KOPT-K1 (cell line): ENCODE measurements around the gene MTX1.

Experiments used
- H3K27ac ChIP-seq: fragments of 200-600 bp; sonication (generic); 2 replicates; pipeline ENCODE4 v1.5.1; 2016; ENCODE audit warnings: antibody characterized with exemption, mild to moderate bottlenecking, low read depth, low read length; ENCODE audit not compliant: poor library complexity, severe bottlenecking
- H3K36me3 ChIP-seq: fragments of 200-600 bp; sonication (generic); 2 replicates; pipeline ENCODE4 v1.5.1; 2017; ENCODE audit warnings: antibody characterized with exemption, mild to moderate bottlenecking, low read length, moderate library complexity; ENCODE audit not compliant: insufficient read depth
- H3K9me3 ChIP-seq: fragments of 200-600 bp; sonication (generic); 2 replicates; pipeline ENCODE4 v1.5.1; 2017; ENCODE audit warnings: antibody characterized with exemption, low read length, mild to moderate bottlenecking; ENCODE audit not compliant: insufficient read depth, poor library complexity, severe bottlenecking

Gene MTX1

DNA sequence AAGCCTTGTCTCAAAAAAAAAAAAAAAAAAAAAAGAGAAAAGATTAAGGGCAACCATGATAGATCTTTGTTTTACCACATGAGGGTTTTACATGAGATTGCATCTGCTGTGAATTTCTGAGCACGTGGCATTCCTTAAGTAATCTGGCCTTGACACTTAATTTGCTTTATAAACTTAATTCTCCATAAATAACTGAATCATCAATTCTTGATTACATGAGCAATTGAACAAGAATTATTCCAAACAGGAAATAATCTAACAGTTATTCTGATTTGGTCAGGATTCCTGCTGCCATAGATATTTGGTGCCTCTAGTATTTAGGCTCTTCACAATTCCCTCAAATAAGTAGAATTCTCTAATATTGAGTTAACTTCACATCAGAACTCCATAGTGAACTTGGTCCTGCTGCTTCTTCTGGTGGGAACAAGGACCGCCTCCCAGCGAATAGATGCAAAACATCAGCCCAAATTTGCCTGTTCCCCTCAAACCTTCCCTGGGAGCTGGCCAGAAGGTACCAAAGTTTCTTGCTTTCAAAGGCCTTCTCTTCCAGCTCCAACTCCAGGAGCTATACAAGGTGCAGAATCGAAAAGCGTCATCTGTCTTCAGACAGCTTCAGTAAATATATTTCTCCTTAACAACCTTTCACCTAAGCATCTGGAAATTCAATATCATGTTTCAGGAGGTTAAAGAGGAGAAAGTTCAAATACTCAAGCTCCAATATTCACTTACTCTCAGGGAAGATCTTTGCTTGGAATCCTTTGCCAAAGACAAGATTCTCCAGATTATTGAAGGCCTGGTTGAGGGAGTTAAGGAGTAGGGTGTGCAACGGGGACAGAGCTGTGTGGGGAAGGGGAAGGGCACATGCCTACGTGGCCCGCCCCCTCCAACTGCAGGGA is 36.4 kb upstream of the MTX1 start:
- H3K27ac ChIP-seq = peak overlapping the region; percentile 89
- peaks cover 23% of the 10 kb centered on the region for H3K36me3 ChIP-seq
- no peaks in the 10 kb centered on the region for H3K9me3 ChIP-seq

DNA sequence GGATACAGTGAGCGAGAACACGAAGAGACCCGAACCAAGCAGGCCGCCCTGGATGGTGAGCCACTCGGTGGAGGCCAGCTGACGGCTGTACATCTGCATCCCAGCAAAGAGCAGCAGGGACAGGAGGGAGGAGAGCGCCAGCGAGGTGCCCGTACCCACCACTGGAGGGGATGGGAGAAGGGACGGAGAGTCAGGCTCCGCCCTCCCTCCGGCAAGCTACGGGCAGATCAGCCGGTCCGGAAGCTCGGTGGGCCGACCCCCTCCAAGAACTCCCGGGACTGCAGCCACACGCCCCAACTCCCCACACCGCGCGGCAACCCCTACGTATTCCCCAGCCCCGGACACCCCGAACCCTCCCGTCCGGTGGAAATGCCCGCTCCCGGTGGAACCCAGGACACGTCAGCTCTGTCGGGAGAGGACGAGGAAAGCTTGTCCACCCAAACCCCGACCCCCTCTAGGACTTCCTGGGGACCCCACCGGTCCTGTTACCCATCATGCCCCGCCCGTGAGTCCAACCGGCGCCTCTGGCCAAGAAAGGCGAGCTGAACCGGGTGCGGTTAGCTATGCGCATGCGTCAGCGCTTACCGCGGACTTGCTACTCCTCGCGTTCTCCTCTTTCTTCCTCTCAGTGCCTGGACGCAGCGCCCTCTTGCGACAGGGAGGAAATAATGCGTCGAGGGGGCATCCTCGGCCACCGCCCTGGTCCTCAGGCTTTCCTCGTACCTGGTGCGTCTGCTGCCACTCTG is 35.6 kb upstream of the MTX1 start, which contains the start of gene KRTCAP2:
TSS of gene KRTCAP2 (minus strand) at position 573 of the 746 bp plus-strand sequence. CDS start at position 493, 80 bp downstream.
- Histone ChIP-seq H3K9me3 (no peaks in the 10 kb centered on the region), H3K27ac (peak within 1 kb of the TSS; percentile 89), H3K36me3 (peaks cover 31% of the 10 kb centered on the region)

DNA sequence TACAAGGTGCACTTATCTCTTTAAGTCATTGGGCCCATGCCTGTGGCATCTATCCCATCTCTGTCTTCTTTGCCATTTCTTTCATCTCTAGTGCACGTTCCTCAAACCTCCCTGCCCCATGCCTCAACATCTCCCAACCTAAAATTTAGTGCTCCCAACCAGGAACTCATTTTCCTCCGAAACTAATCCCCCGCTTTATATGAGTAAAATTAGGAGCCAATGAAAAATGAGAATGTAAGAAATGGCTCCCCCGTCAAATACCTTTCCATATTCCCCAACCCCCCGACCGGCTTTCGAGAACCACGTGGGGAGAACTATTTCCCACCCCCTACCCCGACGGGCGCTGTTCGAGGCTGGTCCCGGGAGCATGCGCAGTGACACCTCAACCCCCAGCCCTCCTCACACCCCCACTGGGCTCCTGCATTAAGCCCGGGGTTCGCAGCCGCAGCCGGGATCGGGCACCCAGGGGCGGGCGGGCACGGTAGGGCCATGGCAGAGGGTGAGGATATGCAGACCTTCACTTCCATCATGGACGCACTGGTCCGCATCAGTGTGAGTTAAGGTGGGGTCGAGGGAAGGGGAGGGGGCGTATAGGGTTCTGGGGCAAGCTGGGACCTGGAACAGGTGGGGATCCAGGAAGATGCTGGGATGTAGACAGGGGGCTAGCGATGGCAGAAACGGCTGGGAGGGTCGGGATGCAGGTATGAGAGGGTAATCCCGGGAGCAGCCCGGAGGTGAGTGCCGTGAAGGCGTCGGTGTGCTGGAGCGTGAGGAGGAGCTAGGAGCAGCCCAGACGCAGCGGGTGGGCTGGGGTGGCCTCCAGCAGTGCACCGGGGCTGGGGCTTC is 34.8 kb upstream of the MTX1 start, which contains the start of gene TRIM46:
TSS of gene TRIM46 (plus strand) at position 372 of the 846 bp plus-strand sequence. CDS start at position 490, 118 bp downstream.
- Histone ChIP-seq H3K36me3 (peaks cover 34% of the 10 kb centered on the region), H3K9me3 (no peaks in the 10 kb centered on the region), H3K27ac (peak within 1 kb of the TSS; percentile 89)

GRCh38 chr1:155174324-155175280 is 33.9 kb upstream of the MTX1 start:
- H3K27ac ChIP-seq = peak overlapping the region; percentile 89
- no peaks in the 10 kb centered on the region for H3K9me3 ChIP-seq
- peaks cover 34% of the 10 kb centered on the region for H3K36me3 ChIP-seq

GRCh38 chr1:155175281-155175926 is 33.1 kb upstream of the MTX1 start:
- no peaks in the 10 kb centered on the region for H3K9me3 ChIP-seq
- peaks cover 30% of the 10 kb centered on the region for H3K36me3 ChIP-seq
- peak overlapping the region; percentile 89 for H3K27ac ChIP-seq

- Histone ChIP-seq H3K9me3 (no peaks in the 10 kb centered on the region), H3K27ac (no peak overlapping the region), H3K36me3 (peaks cover 28% of the 10 kb centered on the region)
Observed at GRCh38 chr1:155175927-155176371, 32.5 kb upstream of the MTX1 start.

DNA sequence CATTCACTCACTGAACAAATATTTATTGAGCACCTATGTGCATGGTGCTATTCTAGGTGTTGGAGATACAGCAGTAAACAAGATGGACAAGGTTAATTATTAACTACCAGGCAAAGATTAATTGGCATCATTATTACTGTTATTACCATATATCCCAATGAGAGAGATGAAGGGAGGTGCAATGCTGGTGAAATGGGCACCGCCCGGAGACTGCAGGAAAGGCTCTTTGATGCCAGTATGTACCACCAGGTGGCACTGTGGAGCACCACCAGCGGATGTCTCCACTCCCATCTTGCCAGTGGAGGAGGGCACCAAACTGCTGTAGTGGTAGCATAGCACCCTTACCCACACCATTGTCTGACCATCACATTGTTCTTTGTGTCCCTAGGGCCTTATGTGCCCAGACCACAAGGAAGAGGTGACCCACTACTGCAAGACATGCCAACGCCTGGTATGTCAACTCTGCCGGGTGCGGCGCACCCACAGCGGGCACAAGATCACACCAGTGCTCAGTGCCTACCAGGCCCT is 31.9 kb upstream of the MTX1 start:
- Histone ChIP-seq H3K36me3 (peaks cover 28% of the 10 kb centered on the region), H3K27ac (peak overlapping the region; percentile 17)

GRCh38 chr1:155177192-155177917 is 31.1 kb upstream of the MTX1 start:
- Histone ChIP-seq H3K27ac (peak overlapping the region; percentile 17), H3K36me3 (peaks cover 28% of the 10 kb centered on the region), H3K9me3 (no peaks in the 10 kb centered on the region)

More for the DNA sequence above, 31.9 kb upstream of the MTX1 start:
- H3K9me3 ChIP-seq = no peaks in the 10 kb centered on the region

GRCh38 chr1:155177918-155178281 is 30.6 kb upstream of the MTX1 start:
- peaks cover 28% of the 10 kb centered on the region for H3K36me3 ChIP-seq
- no peak overlapping the region for H3K27ac ChIP-seq
- no peaks in the 10 kb centered on the region for H3K9me3 ChIP-seq

- Histone ChIP-seq H3K36me3 (peaks cover 28% of the 10 kb centered on the region), H3K27ac (no peak overlapping the region), H3K9me3 (no peaks in the 10 kb centered on the region)
Observed at GRCh38 chr1:155178441-155179111, 29.9 kb upstream of the MTX1 start.

DNA sequence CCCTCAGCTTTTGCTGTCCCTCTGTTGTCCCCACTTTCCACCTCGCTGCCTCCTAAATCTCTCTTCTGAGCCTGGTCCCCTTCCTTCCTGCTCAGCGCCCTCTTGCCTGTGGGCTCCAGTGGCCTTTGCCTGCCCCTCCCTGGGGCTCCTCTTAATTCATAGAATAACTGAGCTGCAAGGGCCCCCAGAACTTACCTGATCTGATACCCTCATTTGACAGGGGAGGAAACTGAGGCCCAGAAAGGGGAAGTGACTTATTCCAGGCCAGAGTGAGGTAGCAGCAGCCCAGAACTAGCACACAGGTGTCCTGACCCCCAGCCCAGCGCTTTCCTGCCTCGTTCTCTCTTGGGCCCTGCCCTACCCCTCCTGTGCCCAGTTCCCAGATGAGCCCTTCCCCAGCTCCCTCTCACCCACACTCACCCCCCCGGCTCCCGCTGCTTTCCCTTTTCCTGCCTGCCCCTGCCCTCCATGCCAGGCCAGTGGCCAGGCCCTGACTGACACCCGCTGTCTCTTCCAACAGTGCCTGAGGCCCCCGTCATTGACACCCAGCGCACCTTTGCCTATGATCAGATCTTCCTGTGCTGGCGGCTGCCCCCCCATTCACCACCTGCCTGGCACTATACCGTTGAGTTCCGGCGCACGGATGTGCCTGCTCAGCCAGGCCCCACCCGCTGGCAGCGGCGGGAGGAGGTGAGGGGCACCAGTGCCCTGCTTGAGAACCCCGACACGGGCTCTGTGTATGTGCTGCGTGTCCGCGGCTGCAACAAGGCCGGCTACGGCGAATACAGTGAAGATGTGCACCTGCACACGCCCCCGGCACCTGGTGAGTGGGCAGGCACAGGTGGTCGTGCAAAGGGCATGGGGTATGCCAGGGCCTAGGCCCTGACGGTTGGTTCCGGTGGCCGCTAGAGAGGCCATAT is 29.1 kb upstream of the MTX1 start:
- peaks cover 28% of the 10 kb centered on the region for H3K36me3 ChIP-seq

More for the DNA sequence above, 29.1 kb upstream of the MTX1 start:
- no peak overlapping the region for H3K27ac ChIP-seq
- H3K9me3 ChIP-seq = no peaks in the 10 kb centered on the region
